H1 (cell line): ENCODE measurements around the gene RBM15B. TPM values are rescaled to one million over a fixed set of nuclear protein-coding genes. Genes with fewer than 3 reads are reported as not detected.

Experiments used
- CTCF ChIA-PET: fragments of 300-600 bp; sonication (Branson Sonifier 250); formaldehyde crosslinking; loops from one replicate; lab custom pipeline; 2021; ENCODE audit not compliant: partially characterized antibody; lab: Charles Lee
- POLR2A ChIA-PET: fragments of 300-600 bp; sonication (Branson Sonifier 250); formaldehyde crosslinking; loops from one replicate; lab custom pipeline; 2021; ENCODE audit warnings: inconsistent platforms; ENCODE audit not compliant: partially characterized antibody; lab: Charles Lee
- DNase-seq, 2 experiments: peaks; one replicate each; pipeline versions ENCODE4 v3.0.0 to v3.0.0-alpha.2; 2010 to 2022; ENCODE audit warnings: low spot score in 2 of 2, low read depth in 1 of 2, mixed read lengths in 1 of 2
- FAIRE-seq: peaks from 2 replicates; lab custom pipeline; 2011; peaks lifted over from hg19 to GRCh38; lab: Jason Lieb, UNC
- H2AFZ ChIP-seq: 2 replicates; pipeline ENCODE4 v1.8.1; 2012; ENCODE audit warnings: low read length, inconsistent platforms
- H2AK5ac ChIP-seq: 2 replicates; pipeline ENCODE4 v1.6.1; 2013; ENCODE audit warnings: low read depth, low read length
- H2BK120ac ChIP-seq: replicated peaks from 2 replicates; pipeline ENCODE3; 2013; ENCODE audit warnings: low read depth, low read length, inconsistent platforms
- H2BK12ac ChIP-seq: 2 replicates; pipeline ENCODE4 v1.6.1; 2013; ENCODE audit warnings: low read depth, low read length
- H2BK15ac ChIP-seq: 2 replicates; pipeline ENCODE4 v1.6.1; 2013; ENCODE audit warnings: low read length
- H2BK20ac ChIP-seq: 2 replicates; pipeline ENCODE4 v1.6.1; 2013; ENCODE audit warnings: low read length
- H2BK5ac ChIP-seq: 2 replicates; pipeline ENCODE4 v1.6.1; 2013; ENCODE audit warnings: low read depth, low read length
- H3K14ac ChIP-seq: 2 replicates; pipeline ENCODE4 v1.6.1; 2013; ENCODE audit warnings: inconsistent platforms; ENCODE audit not compliant: insufficient read length
- H3K18ac ChIP-seq: 2 replicates; pipeline ENCODE4 v1.6.1; 2013; ENCODE audit warnings: low read length; ENCODE audit errors: extremely low read depth
- H3K23ac ChIP-seq: 2 replicates; pipeline ENCODE4 v1.6.1; 2013; ENCODE audit warnings: inconsistent platforms; ENCODE audit not compliant: insufficient read length
- H3K23me2 ChIP-seq: 2 replicates; pipeline ENCODE4 v1.6.1; 2013; ENCODE audit warnings: low read depth, low read length
- H3K27ac ChIP-seq: 2 replicates; pipeline ENCODE4 v1.6.1; 2011; ENCODE audit warnings: low read depth, low read length, inconsistent platforms
- H3K27me3 ChIP-seq, 4 experiments: replicated peaks in 1 of 4; 1 replicate in 1 of 4; 2 replicates in 3 of 4; pipeline versions ENCODE4 v1.6.1 to v1.8.1; 2011 to 2013; ENCODE audit warnings: low read length in 3 of 4, mild to moderate bottlenecking in 3 of 4, inconsistent platforms in 2 of 4, mixed read lengths in 2 of 4, moderate library complexity in 1 of 4; ENCODE audit not compliant: control insufficient read depth in 3 of 4, insufficient read depth in 3 of 4; ENCODE audit errors: extremely low read depth in 1 of 4
- H3K36me3 ChIP-seq, 4 experiments: 2 replicates each; pipeline versions ENCODE4 v1.6.1 to v1.8.1; 2011 to 2013; ENCODE audit warnings: mild to moderate bottlenecking in 4 of 4, low read length in 3 of 4, moderate library complexity in 2 of 4, control low read depth in 1 of 4, inconsistent platforms in 1 of 4; ENCODE audit not compliant: insufficient read depth in 4 of 4, control insufficient read depth in 2 of 4
- H3K4ac ChIP-seq: replicated peaks from 2 replicates; pipeline ENCODE3; 2013; ENCODE audit warnings: low read length, low read depth, mixed read lengths, inconsistent platforms; ENCODE audit not compliant: insufficient read length
- H3K4me1 ChIP-seq, 4 experiments: replicated peaks in 1 of 4; 1 replicate in 1 of 4; 2 replicates in 3 of 4; pipeline versions ENCODE4 v1.6.1 to v1.8.1; 2011 to 2013; ENCODE audit warnings: low read length in 3 of 4, inconsistent platforms in 2 of 4, mixed read lengths in 1 of 4; ENCODE audit not compliant: insufficient read depth in 4 of 4, control insufficient read depth in 3 of 4
- H3K4me2 ChIP-seq, 2 experiments: 2 replicates each; pipeline versions ENCODE4 v1.6.1 to v1.8.1; 2011 to 2013; ENCODE audit warnings: low read depth in 2 of 2, low read length in 2 of 2, control low read depth in 1 of 2, inconsistent platforms in 1 of 2, mild to moderate bottlenecking in 1 of 2; ENCODE audit not compliant: insufficient read depth in 1 of 2
- H3K4me3 ChIP-seq, 4 experiments: fragments of 200-600, 300-600 bp in 1 of 4; sonication (generic), shearing (Covaris generic), sonication (Bioruptor Twin) in 1 of 4; 2 replicates each; pipeline versions ENCODE4 v1.5.1 to v1.8.1; 2011 to 2016; ENCODE audit warnings: low read length in 4 of 4, low read depth in 3 of 4, control low read depth in 2 of 4, inconsistent platforms in 2 of 4, mild to moderate bottlenecking in 2 of 4, mixed read lengths in 1 of 4, moderate library complexity in 1 of 4; ENCODE audit not compliant: insufficient read depth in 2 of 4; ENCODE audit errors: extremely low read depth in 1 of 4
- H3K56ac ChIP-seq: replicated peaks from 2 replicates; pipeline ENCODE3; 2013; ENCODE audit warnings: low read depth, mild to moderate bottlenecking, mixed read lengths, low read length, inconsistent platforms; ENCODE audit not compliant: insufficient read length
- H3K79me1 ChIP-seq: 2 replicates; pipeline ENCODE4 v1.6.1; 2013; ENCODE audit warnings: low read depth, low read length, control low read depth
- H3K79me2 ChIP-seq, 2 experiments: 2 replicates each; pipeline versions ENCODE4 v1.6.1 to v1.8.1; 2012 to 2013; ENCODE audit warnings: low read length in 2 of 2, mild to moderate bottlenecking in 2 of 2, inconsistent platforms in 1 of 2; ENCODE audit not compliant: insufficient read depth in 2 of 2, control insufficient read depth in 1 of 2
- H3K9ac ChIP-seq, 4 experiments: replicated peaks in 1 of 4; 1 replicate in 1 of 4; 2 replicates in 3 of 4; pipeline versions ENCODE4 v1.6.1 to v1.8.1; 2011 to 2013; ENCODE audit warnings: low read depth in 3 of 4, low read length in 3 of 4, control low read depth in 2 of 4, mild to moderate bottlenecking in 2 of 4, moderate library complexity in 2 of 4, inconsistent platforms in 1 of 4; ENCODE audit errors: extremely low read depth in 1 of 4
- H3K9me3 ChIP-seq, 2 experiments: 2 replicates each; pipeline versions ENCODE4 v1.6.1 to v1.8.1; 2012 to 2013; ENCODE audit warnings: mild to moderate bottlenecking in 2 of 2, moderate library complexity in 2 of 2, control low read depth in 1 of 2, inconsistent platforms in 1 of 2, low read depth in 1 of 2, low read length in 1 of 2, mixed read lengths in 1 of 2; ENCODE audit not compliant: insufficient read depth in 2 of 2
- H4K20me1 ChIP-seq, 2 experiments: replicated peaks in 1 of 2; 2 replicates each; pipeline versions ENCODE3 to v1.8.1; 2011 to 2013; ENCODE audit warnings: inconsistent platforms in 2 of 2, low read length in 2 of 2, mild to moderate bottlenecking in 1 of 2; ENCODE audit not compliant: insufficient read depth in 2 of 2, control insufficient read depth in 1 of 2
- H4K5ac ChIP-seq: 2 replicates; pipeline ENCODE4 v1.6.1; 2013; ENCODE audit warnings: low read length, low read depth, mixed read lengths, inconsistent platforms; ENCODE audit not compliant: insufficient read length
- H4K8ac ChIP-seq: 2 replicates; pipeline ENCODE4 v1.8.0; 2013; ENCODE audit warnings: mild to moderate bottlenecking, moderate library complexity, low read length, inconsistent platforms; ENCODE audit not compliant: insufficient read depth; ENCODE audit errors: extremely low read depth
- H4K91ac ChIP-seq: replicated peaks from 2 replicates; pipeline ENCODE3; 2013; ENCODE audit warnings: low read length, mixed read lengths, inconsistent platforms; ENCODE audit not compliant: insufficient read length
- EGR1 ChIP-seq: IDR thresholded peaks from 2 replicates; pipeline ENCODE4 v1.6.1; 2011; ENCODE audit warnings: low read depth, low read length, borderline replicate concordance
- EZH2 ChIP-seq: fragments of 200-600 bp; sonication (generic); IDR thresholded peaks from 2 replicates; pipeline ENCODE4 v1.7.1; 2012; ENCODE audit warnings: low read depth, mild to moderate bottlenecking, moderate library complexity, low read length, inconsistent platforms; ENCODE audit not compliant: severe bottlenecking
- FOSL1 ChIP-seq: IDR thresholded peaks from 2 replicates; pipeline ENCODE4 v1.6.1; 2011; ENCODE audit warnings: mild to moderate bottlenecking, low read depth, low read length, moderate library complexity; ENCODE audit not compliant: insufficient read depth
- GTF2F1 ChIP-seq: IDR thresholded peaks from 2 replicates; pipeline ENCODE4 v1.6.1; 2012; ENCODE audit warnings: low read depth, low read length, improper control_type of control experiment, borderline replicate concordance
- KDM1A ChIP-seq: fragments of 200-600, 300-600 bp; sonication (generic); IDR thresholded peaks from 2 replicates; pipeline ENCODE4 v1.7.1; 2016; ENCODE audit warnings: mild to moderate bottlenecking, low read length, borderline replicate concordance
- KDM4A ChIP-seq: IDR thresholded peaks from one replicate; pipeline ENCODE4 v1.7.1; 2012; ENCODE audit warnings: low read depth, mild to moderate bottlenecking, moderate library complexity, low read length, inconsistent platforms; ENCODE audit not compliant: severe bottlenecking
- MAFK ChIP-seq: IDR thresholded peaks from 2 replicates; pipeline ENCODE4 v1.6.1; 2012; ENCODE audit warnings: low read depth, mild to moderate bottlenecking, improper control_type of control experiment, low read length
- NRF1 ChIP-seq: IDR thresholded peaks from 2 replicates; pipeline ENCODE4 v1.6.1; 2011; ENCODE audit warnings: mild to moderate bottlenecking, low read depth, low read length, improper control_type of control experiment
- RBBP5 ChIP-seq: IDR thresholded peaks from 2 replicates; pipeline ENCODE4 v1.7.1; 2012; ENCODE audit warnings: low read depth, mild to moderate bottlenecking, inconsistent platforms, low read length, moderate library complexity, borderline replicate concordance
- SAP30 ChIP-seq: fragments of 300-600 bp; sonication (generic); IDR thresholded peaks from 2 replicates; pipeline ENCODE4 v1.7.1; 2012; ENCODE audit warnings: low read length, moderate library complexity, mild to moderate bottlenecking, inconsistent platforms; ENCODE audit not compliant: insufficient read depth, insufficient replicate concordance
- SIRT6 ChIP-seq: IDR thresholded peaks from one replicate; pipeline ENCODE4 v1.7.1; 2012; ENCODE audit warnings: low read length, inconsistent platforms
- SUZ12 ChIP-seq: fragments of 200-600 bp; sonication (generic); IDR thresholded peaks from 2 replicates; pipeline ENCODE4 v1.6.1; 2012; ENCODE audit warnings: mild to moderate bottlenecking, inconsistent platforms, low read length, moderate library complexity, mixed read lengths
- TBP ChIP-seq: IDR thresholded peaks from 2 replicates; pipeline ENCODE4 v1.6.1; 2011; ENCODE audit warnings: low read depth, low read length, improper control_type of control experiment
- WGBS, 2 experiments: shearing (Covaris generic) in 1 of 2; methylation state at CpG; one replicate each; pipeline versions ENCODE4 v1.1.6 to v1.1.7; 2013 to 2015; ENCODE audit warnings: low lambda C conversion rate in 2 of 2, mixed read lengths in 2 of 2, inconsistent platforms in 1 of 2, low coverage in 1 of 2, missing lambda C conversion rate in 1 of 2; ENCODE audit not compliant: insufficient replicate concordance in 2 of 2, insufficient coverage in 1 of 2, insufficient read length in 1 of 2; ENCODE audit errors: extremely low coverage in 1 of 2, missing lambda C conversion rate in 1 of 2; 5-methylcytosine and 5-hydroxymethylcytosine counted together
- polyA plus RNA-seq, 7 experiments: library from polyadenylated mRNA; depleted of rRNA in 3 of 7; stranded (reverse) in 5 of 7; unstranded in 2 of 7; fragments of >200 nt in 5 of 7; fragments of 200-250 nt in 2 of 7; gene quantifications; 1 replicate in 5 of 7; 2 replicates in 1 of 7; 4 replicates in 1 of 7; pipeline versions ENCODE4 v1.2.1 to v1.2.3, GENCODE V29; 2011 to 2013; ENCODE audit warnings: missing spikeins in 2 of 7, mixed read lengths in 2 of 7
- total RNA-seq: library from RNA; stranded (reverse); fragmentation: NEBNext Ultra II Directional; extraction: Animal tissue kit (Norgen Biotek cat#: 25700); gene quantifications from 2 replicates; pipeline ENCODE4 v1.2.1, GENCODE V29; 2021
- TF ChIP-seq, protein P1 (sequence below): IDR thresholded peaks from 2 replicates; pipeline ENCODE4 v1.6.1; 2011; ENCODE audit warnings: low read depth, mild to moderate bottlenecking, low read length; ENCODE audit not compliant: insufficient read depth

The RBM15B gene
- total and polyA plus RNA-seq, 2 of the 8 experiments (the other 6 are each of a cell fraction or from before 2014, with no cell fraction given): 22.2 to 59.1 TPM

DNA sequence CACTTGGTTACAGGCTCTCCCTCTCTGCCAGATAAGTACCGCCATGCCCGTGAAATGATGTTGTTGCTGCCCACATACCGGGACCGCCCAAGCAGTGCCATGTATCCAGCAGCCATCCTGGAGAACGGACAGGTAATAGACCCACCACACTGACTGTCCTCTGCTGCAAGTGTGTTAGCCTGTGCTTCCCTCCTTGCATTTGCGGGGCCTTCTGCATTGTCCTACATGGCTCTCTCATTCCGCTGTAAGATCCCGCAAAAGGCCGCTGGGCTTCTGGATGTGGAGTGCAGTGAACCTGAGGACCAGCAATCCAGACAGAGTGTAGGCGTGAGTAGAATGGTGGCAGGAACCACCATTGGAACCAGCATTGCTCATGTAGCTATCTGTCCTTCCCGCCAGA is 16.6 kb upstream of the RBM15B start:
- Histone ChIP-seq H2BK12ac (no peak overlapping the region), H2AFZ (no peak overlapping the region), H2BK20ac (no peak overlapping the region), H3K9ac (no peak overlapping the region), H2BK120ac (no peak overlapping the region), H3K4me3 (no peak overlapping the region), H3K18ac (no peak overlapping the region), H2AK5ac (no peak overlapping the region), H3K27me3 (no peaks in the 10 kb centered on the region), H3K27ac (no peak overlapping the region), H4K5ac (no peak overlapping the region), H2BK15ac (no peak overlapping the region), H2BK5ac (no peak overlapping the region), H3K4me2 (no peak overlapping the region), H3K23me2 (no peaks in the 10 kb centered on the region), H3K36me3 (peaks cover 0 to 6% (median 0%) of the 10 kb centered on the region in 4 experiments; a peak in 3 of 8 replicates), H4K91ac (no peak overlapping the region), H4K20me1 (peaks cover 0 to 2% of the 10 kb centered on the region in 2 experiments), H3K14ac (no peak overlapping the region), H3K23ac (no peak overlapping the region), H3K9me3 (no peaks in the 10 kb centered on the region), H3K4ac (no peak overlapping the region), H3K56ac (no peak overlapping the region), H4K8ac (no peak overlapping the region), H3K79me2 (no peaks in the 10 kb centered on the region), H3K79me1 (no peaks in the 10 kb centered on the region), H3K4me1 (no peaks in the 10 kb centered on the region)
- 96% methylated on average over 11 of the region's 11 CpGs; no CpG with 5 or more reads in 1 of the 2 experiments for WGBS, 2 experiments
- DNase-seq: no peak
- ChIA-PET POLR2A (no interaction called here), CTCF (no interaction called here)
- FAIRE-seq: no peak
- TF ChIP-seq SIRT6: no peak
- TF ChIP-seq SUZ12: no peak
- no peak for TF ChIP-seq FOSL1
- TF ChIP-seq KDM4A: no peak
- no peak for TF ChIP-seq EZH2
- no peak for TF ChIP-seq RBBP5
- TF ChIP-seq, protein P1, sequence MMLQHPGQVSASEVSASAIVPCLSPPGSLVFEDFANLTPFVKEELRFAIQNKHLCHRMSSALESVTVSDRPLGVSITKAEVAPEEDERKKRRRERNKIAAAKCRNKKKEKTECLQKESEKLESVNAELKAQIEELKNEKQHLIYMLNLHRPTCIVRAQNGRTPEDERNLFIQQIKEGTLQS: no peak
- no peak for TF ChIP-seq SAP30
- no peak for TF ChIP-seq GTF2F1
- no peak for TF ChIP-seq MAFK
- no peak for TF ChIP-seq EGR1
- TF ChIP-seq KDM1A: no peak
- TF ChIP-seq NRF1: no peak
- TF ChIP-seq TBP: no peak
